GM12878 (cell line): Measurements from ENCODE around the gene TFRC.

Experiments used
- EZH2 ChIP-seq: IDR thresholded peaks from 2 replicates; pipeline ENCODE4 v1.6.1; 2012; ENCODE audit warnings: low read depth, mild to moderate bottlenecking, control low read depth, inconsistent platforms, low read length, borderline replicate concordance; ENCODE audit not compliant: control insufficient read depth
- PML ChIP-seq: IDR thresholded peaks from 2 replicates; pipeline ENCODE4 v1.6.1; 2012; ENCODE audit warnings: low read length, inconsistent platforms

DNA sequence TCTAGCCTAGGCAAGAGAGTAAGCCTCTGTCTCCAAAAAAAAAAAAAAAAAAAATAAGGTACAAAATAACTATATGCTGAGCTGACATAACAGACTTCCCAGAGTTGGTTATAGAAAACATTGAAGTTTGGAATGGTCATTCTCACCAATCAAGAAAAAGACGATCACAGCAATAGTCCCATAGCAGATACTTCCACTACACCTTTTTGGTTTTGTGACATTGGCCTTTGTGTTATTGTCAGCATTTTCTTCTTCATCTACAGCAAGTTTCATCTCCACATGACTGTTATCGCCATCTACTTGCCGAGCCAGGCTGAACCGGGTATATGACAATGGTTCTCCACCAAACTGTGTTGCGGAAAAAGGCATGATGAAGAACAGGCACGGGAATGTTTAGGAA is 6.9 kb downstream of the TFRC start:
- TF ChIP-seq EZH2, result no peak
- TF ChIP-seq PML, result no peak
